HUES64 (cell line): ENCODE data around the gene RGS9.

Experiments used
- H3K27ac ChIP-seq: 2 replicates; pipeline ENCODE4 v1.7.0; 2013; ENCODE audit warnings: low read depth, low read length, inconsistent platforms
- H3K27me3 ChIP-seq: 2 replicates; pipeline ENCODE4 v1.6.1; 2013; ENCODE audit warnings: mild to moderate bottlenecking, low read length; ENCODE audit not compliant: insufficient read depth
- H3K36me3 ChIP-seq: 2 replicates; pipeline ENCODE4 v1.6.1; 2013; ENCODE audit warnings: mild to moderate bottlenecking, low read length; ENCODE audit not compliant: insufficient read depth
- H3K4me1 ChIP-seq: 2 replicates; pipeline ENCODE4 v1.6.1; 2013; ENCODE audit warnings: mild to moderate bottlenecking, low read length, moderate library complexity; ENCODE audit not compliant: insufficient read depth
- H3K4me3 ChIP-seq: 2 replicates; pipeline ENCODE4 v1.5.1; 2013; ENCODE audit warnings: mild to moderate bottlenecking, low read length, moderate library complexity
- H3K9ac ChIP-seq: 2 replicates; pipeline ENCODE4 v1.6.1; 2013; ENCODE audit warnings: mild to moderate bottlenecking, low read depth, low read length
- H3K9me3 ChIP-seq: 2 replicates; pipeline ENCODE4 v1.6.1; 2013; ENCODE audit warnings: low read depth, low read length; ENCODE audit not compliant: insufficient read depth
- whole genome bisulfite sequencing: fragments of 150-250, 120-280 bp; methylation state at CpG from one replicate; pipeline ENCODE4 v1.1.7; 2013; ENCODE audit warnings: missing lambda C conversion rate; 5-methylcytosine and 5-hydroxymethylcytosine counted together

Gene RGS9

GRCh38 chr17:65100316-65101140, 36.6 kb upstream of the RGS9 start:
- no peaks in the 10 kb centered on the region for H3K36me3 ChIP-seq
- no peak overlapping the region for H3K27ac ChIP-seq
- peak overlapping the region; percentile 66 for H3K4me3 ChIP-seq
- peak overlapping the region; percentile 63; the same call in 1 of the 2 replicates for H3K9ac ChIP-seq
- H3K9me3 ChIP-seq, result no peaks in the 10 kb centered on the region
- 8% methylated on average over 50 of the region's 50 CpGs for WGBS
- H3K27me3 ChIP-seq, result no peaks in the 10 kb centered on the region
- H3K4me1 ChIP-seq, result no peaks in the 10 kb centered on the region; the same call in 1 of the 2 replicates

GRCh38 chr17:65101371-65101770, 35.8 kb upstream of the RGS9 start:
- Histone ChIP-seq H3K4me3 (peak overlapping the region; percentile 66), H3K36me3 (no peaks in the 10 kb centered on the region), H3K9ac (no peak overlapping the region), H3K4me1 (no peaks in the 10 kb centered on the region; the same call in 1 of the 2 replicates), H3K9me3 (no peaks in the 10 kb centered on the region), H3K27ac (no peak overlapping the region), H3K27me3 (no peaks in the 10 kb centered on the region)
- 89% methylated on average over 6 of the region's 6 CpGs for WGBS

- Histone ChIP-seq H3K4me1 (no peaks in the 10 kb centered on the region; the same call in 1 of the 2 replicates), H3K9me3 (no peaks in the 10 kb centered on the region), H3K36me3 (no peaks in the 10 kb centered on the region), H3K27ac (no peak overlapping the region), H3K4me3 (no peak overlapping the region), H3K27me3 (no peaks in the 10 kb centered on the region), H3K9ac (no peak overlapping the region)
- 77% methylated on average over 5 of the region's 5 CpGs for WGBS
These were observed 34.9 kb upstream of the RGS9 start for GRCh38 chr17:65102235-65102634.

GRCh38 chr17:65102788-65103187, 34.4 kb upstream of the RGS9 start:
- no peak overlapping the region for H3K9ac ChIP-seq
- H3K4me1 ChIP-seq, result no peaks in the 10 kb centered on the region; the same call in 1 of the 2 replicates
- no peak overlapping the region for H3K27ac ChIP-seq
- WGBS, result 77% methylated on average over 5 of the region's 5 CpGs
- H3K9me3 ChIP-seq, result no peaks in the 10 kb centered on the region
- no peaks in the 10 kb centered on the region for H3K27me3 ChIP-seq
- no peak overlapping the region for H3K4me3 ChIP-seq
- no peaks in the 10 kb centered on the region for H3K36me3 ChIP-seq

- Histone ChIP-seq H3K4me1 (no peaks in the 10 kb centered on the region; the same call in 1 of the 2 replicates), H3K9me3 (no peaks in the 10 kb centered on the region), H3K9ac (no peak overlapping the region), H3K4me3 (no peak overlapping the region), H3K27ac (no peak overlapping the region), H3K36me3 (no peaks in the 10 kb centered on the region), H3K27me3 (no peaks in the 10 kb centered on the region)
- WGBS, result 93% methylated on average over 3 of the region's 3 CpGs
These were observed 33.7 kb upstream of the RGS9 start for GRCh38 chr17:65103431-65103830.

- Histone ChIP-seq H3K9me3 (no peaks in the 10 kb centered on the region), H3K9ac (no peak overlapping the region), H3K4me3 (no peak overlapping the region), H3K4me1 (no peaks in the 10 kb centered on the region; the same call in 1 of the 2 replicates), H3K27me3 (no peaks in the 10 kb centered on the region), H3K36me3 (no peaks in the 10 kb centered on the region), H3K27ac (no peak overlapping the region)
- 85% methylated on average over 5 of the region's 5 CpGs for WGBS
These were observed 33.3 kb upstream of the RGS9 start for GRCh38 chr17:65103896-65104295.

GRCh38 chr17:65104541-65104940, 32.6 kb upstream of the RGS9 start:
- Histone ChIP-seq H3K9ac (no peak overlapping the region), H3K27me3 (no peaks in the 10 kb centered on the region), H3K27ac (no peak overlapping the region), H3K9me3 (no peaks in the 10 kb centered on the region), H3K36me3 (no peaks in the 10 kb centered on the region), H3K4me1 (no peaks in the 10 kb centered on the region; the same call in 1 of the 2 replicates), H3K4me3 (no peak overlapping the region)

GRCh38 chr17:65104973-65105372, 32.2 kb upstream of the RGS9 start:
- no peak overlapping the region for H3K9ac ChIP-seq
- H3K36me3 ChIP-seq, result no peaks in the 10 kb centered on the region
- H3K27me3 ChIP-seq, result no peaks in the 10 kb centered on the region
- H3K4me3 ChIP-seq, result no peak overlapping the region
- H3K9me3 ChIP-seq, result no peaks in the 10 kb centered on the region
- no peak overlapping the region for H3K27ac ChIP-seq
- 74% methylated on average over 6 of the region's 6 CpGs for WGBS
- H3K4me1 ChIP-seq, result no peaks in the 10 kb centered on the region; the same call in 1 of the 2 replicates

GRCh38 chr17:65108152-65108551, 29.0 kb upstream of the RGS9 start:
- Histone ChIP-seq H3K9ac (no peak overlapping the region), H3K4me1 (no peaks in the 10 kb centered on the region), H3K27ac (no peak overlapping the region), H3K36me3 (peaks cover 8% of the 10 kb centered on the region; the same call in 1 of the 2 replicates), H3K9me3 (no peaks in the 10 kb centered on the region), H3K27me3 (no peaks in the 10 kb centered on the region), H3K4me3 (no peak overlapping the region)
- 95% methylated on average over 6 of the region's 6 CpGs for WGBS

GRCh38 chr17:65109543-65109942, 27.6 kb upstream of the RGS9 start:
- Histone ChIP-seq H3K27ac (no peak overlapping the region), H3K9ac (no peak overlapping the region), H3K4me1 (no peaks in the 10 kb centered on the region), H3K27me3 (no peaks in the 10 kb centered on the region), H3K9me3 (no peaks in the 10 kb centered on the region), H3K4me3 (no peak overlapping the region), H3K36me3 (peaks cover 8% of the 10 kb centered on the region; the same call in 1 of the 2 replicates)
- 45% methylated on average over 6 of the region's 6 CpGs for WGBS

GRCh38 chr17:65109990-65110680, 27.0 kb upstream of the RGS9 start:
- no peak overlapping the region for H3K9ac ChIP-seq
- WGBS, result 87% methylated on average over 1 of the region's 2 CpGs
- no peaks in the 10 kb centered on the region for H3K4me1 ChIP-seq
- H3K27me3 ChIP-seq, result no peaks in the 10 kb centered on the region
- H3K4me3 ChIP-seq, result no peak overlapping the region
- no peaks in the 10 kb centered on the region for H3K9me3 ChIP-seq
- H3K27ac ChIP-seq, result no peak overlapping the region
- peaks cover 8% of the 10 kb centered on the region; the same call in 1 of the 2 replicates for H3K36me3 ChIP-seq
